HEK293T (cell line): ENCODE results near the gene PLEKHH1.

Experiments
- CTCF ChIA-PET: fragments of 350-600 bp; formaldehyde crosslinking; extraction: SDS; loops from one replicate; lab custom pipeline; 2021; ENCODE audit warnings: antibody characterized with exemption, inconsistent platforms; lab: Yijun Ruan, JAX
- POLR2A ChIA-PET: fragments of 350-600 bp; formaldehyde crosslinking; extraction: SDS; loops from one replicate; lab custom pipeline; 2020; ENCODE audit warnings: antibody characterized with exemption, inconsistent platforms; lab: Yijun Ruan, JAX
- DNase-seq: peaks from one replicate; pipeline ENCODE4 v3.0.0; 2012; ENCODE audit warnings: mixed read lengths; ENCODE audit errors: extremely low spot score
- ARNT ChIP-seq: fragments of 450-650 bp; IDR thresholded peaks from 2 replicates; pipeline ENCODE4 v1.6.1; 2017; ENCODE audit warnings: mild to moderate bottlenecking
- BHLHE40 ChIP-seq: fragments of 450-650 bp; IDR thresholded peaks from 2 replicates; pipeline ENCODE4 v1.6.1; 2016; ENCODE audit warnings: mild to moderate bottlenecking, moderate library complexity, borderline replicate concordance
- CTBP1 ChIP-seq: fragments of 450-650 bp; IDR thresholded peaks from 2 replicates; pipeline ENCODE4 v1.6.1; 2016; ENCODE audit warnings: borderline replicate concordance
- ELF4 ChIP-seq: fragments of 450-650 bp; IDR thresholded peaks from 2 replicates; pipeline ENCODE4 v1.6.1; 2017; ENCODE audit warnings: antibody characterized with exemption
- FOXA1 ChIP-seq: fragments of 450-650 bp; IDR thresholded peaks from 2 replicates; pipeline ENCODE4 v1.6.1; 2016; ENCODE audit warnings: mild to moderate bottlenecking
- FOXK2 ChIP-seq: fragments of 450-650 bp; IDR thresholded peaks from 2 replicates; pipeline ENCODE4 v1.6.1; 2016; ENCODE audit warnings: mild to moderate bottlenecking
- FOXM1 ChIP-seq: fragments of 450-650 bp; IDR thresholded peaks from 2 replicates; pipeline ENCODE4 v1.6.1; 2017; ENCODE audit warnings: mild to moderate bottlenecking, borderline replicate concordance
- HDGF ChIP-seq: fragments of 450-650 bp; IDR thresholded peaks from 2 replicates; pipeline ENCODE4 v1.6.1; 2017; ENCODE audit warnings: antibody characterized with exemption, borderline replicate concordance
- L3MBTL2 ChIP-seq: fragments of 450-650 bp; conservative IDR thresholded peaks from 2 replicates; pipeline ENCODE4 v1.6.1; 2016; ENCODE audit warnings: mild to moderate bottlenecking
- LEF1 ChIP-seq: fragments of 450-650 bp; IDR thresholded peaks from 2 replicates; pipeline ENCODE4 v1.6.1; 2017; ENCODE audit warnings: mild to moderate bottlenecking, borderline replicate concordance
- NFRKB ChIP-seq: fragments of 450-650 bp; IDR thresholded peaks from 2 replicates; pipeline ENCODE4 v1.6.1; 2016; ENCODE audit warnings: mild to moderate bottlenecking, moderate library complexity
- SP1 ChIP-seq: fragments of 450-650 bp; IDR thresholded peaks from 2 replicates; pipeline ENCODE4 v1.6.1; 2017
- SUZ12 ChIP-seq: fragments of 450-650 bp; IDR thresholded peaks from 2 replicates; pipeline ENCODE4 v1.6.1; 2016; ENCODE audit warnings: mild to moderate bottlenecking
- TARDBP ChIP-seq: fragments of 450-650 bp; IDR thresholded peaks from 2 replicates; pipeline ENCODE4 v1.6.1; 2016
- ZNF384 ChIP-seq: fragments of 450-650 bp; IDR thresholded peaks from 2 replicates; pipeline ENCODE4 v1.6.1; 2016
- TF ChIP-seq, protein P1 (sequence below): fragments of 450-650 bp; IDR thresholded peaks from 2 replicates; pipeline ENCODE4 v1.6.1; 2016

PLEKHH1 gene

DNA sequence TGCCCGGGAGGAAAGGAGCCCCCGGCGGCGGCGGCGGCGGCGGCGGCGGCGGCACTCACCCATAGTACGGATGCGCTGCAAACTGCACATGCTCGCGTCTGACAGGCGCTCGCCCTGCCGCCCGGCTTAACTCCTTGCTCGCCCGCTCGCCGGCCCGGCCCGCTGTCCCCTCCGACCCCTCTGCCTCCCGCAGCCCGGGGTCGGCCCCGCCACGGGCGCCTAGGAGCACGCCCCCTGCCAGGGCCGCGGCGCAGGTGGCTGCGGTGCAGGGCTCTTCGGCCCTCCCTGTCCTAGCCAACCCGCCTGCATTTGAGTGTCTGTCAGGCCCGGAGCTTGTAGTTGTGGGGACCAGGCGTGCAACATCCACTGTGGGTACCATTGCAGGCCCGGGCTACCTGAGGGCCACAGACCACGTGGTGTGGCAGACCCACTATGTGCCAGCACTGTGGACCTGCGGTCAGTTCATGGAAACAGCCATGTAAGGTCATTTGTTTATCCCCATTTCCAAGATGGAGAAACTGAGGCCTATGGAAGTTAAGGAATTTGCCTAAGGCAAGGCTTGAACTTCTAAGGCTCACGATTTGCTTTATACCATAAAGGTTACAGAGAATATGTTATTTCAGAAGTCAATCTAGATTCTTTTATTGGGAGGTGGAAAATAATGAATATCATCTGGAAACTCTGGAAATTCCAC is 17.6 kb upstream of the PLEKHH1 start:
- DNase-seq: peak; percentile 40
- POLR2A ChIA-PET: interaction anchor here (4.8 kb wide), 1 partner anchor 18 kb away, joined by 22 read pairs; the partner anchor contains the start of gene PLEKHH1
- CTCF ChIA-PET: interaction anchor here (1.3 to 2.2 kb wide), 3 partner anchors 12 to 16 kb away, joined by 4 to 15 read pairs (median 4); no protein-coding TSS in a partner anchor
- TF ChIP-seq SP1 (no peak), ZNF384 (no peak), LEF1 (no peak), ARNT (no peak), CTBP1 (no peak), FOXK2 (no peak), L3MBTL2 (no peak), ELF4 (no peak), TARDBP (no peak), FOXM1 (no peak), SUZ12 (no peak), FOXA1 (no peak), NFRKB (no peak), HDGF (no peak), BHLHE40 (no peak)
- TF ChIP-seq, protein P1, sequence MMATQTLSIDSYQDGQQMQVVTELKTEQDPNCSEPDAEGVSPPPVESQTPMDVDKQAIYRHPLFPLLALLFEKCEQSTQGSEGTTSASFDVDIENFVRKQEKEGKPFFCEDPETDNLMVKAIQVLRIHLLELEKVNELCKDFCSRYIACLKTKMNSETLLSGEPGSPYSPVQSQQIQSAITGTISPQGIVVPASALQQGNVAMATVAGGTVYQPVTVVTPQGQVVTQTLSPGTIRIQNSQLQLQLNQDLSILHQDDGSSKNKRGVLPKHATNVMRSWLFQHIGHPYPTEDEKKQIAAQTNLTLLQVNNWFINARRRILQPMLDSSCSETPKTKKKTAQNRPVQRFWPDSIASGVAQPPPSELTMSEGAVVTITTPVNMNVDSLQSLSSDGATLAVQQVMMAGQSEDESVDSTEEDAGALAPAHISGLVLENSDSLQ: no peak

DNA sequence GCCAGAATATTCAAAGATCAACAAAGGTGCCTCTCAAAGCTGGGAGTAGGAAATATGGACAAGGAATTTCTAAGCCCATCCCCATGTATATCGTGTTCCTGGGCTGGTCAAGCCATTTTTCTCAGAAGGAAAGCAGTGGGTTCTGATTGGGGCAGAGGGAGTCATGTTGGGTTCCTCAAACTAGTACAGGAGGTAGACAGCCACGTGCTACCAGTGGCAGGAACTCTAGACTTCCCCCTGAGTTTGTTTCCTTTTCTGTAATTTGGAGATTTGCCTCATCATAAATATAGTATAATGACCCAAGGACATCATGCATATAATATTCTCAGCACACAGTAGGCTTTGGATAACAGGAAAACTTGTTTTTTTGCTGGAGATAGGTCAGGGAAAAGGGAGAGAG is 16.4 kb upstream of the PLEKHH1 start:
- POLR2A ChIA-PET: interaction anchor here (1.0 to 1.8 kb wide), 2 partner anchors 10 to 17 kb away, joined by 3 to 4 read pairs; partner anchors contain the start of gene PLEKHH1
- DNase-seq: no peak
- TF ChIP-seq ARNT: no peak
- no peak for TF ChIP-seq LEF1
- TF ChIP-seq FOXA1: no peak
- TF ChIP-seq, protein P1: no peak
- CTCF ChIA-PET: interaction anchor here (0.6 to 1.3 kb wide), 3 partner anchors 11 to 153 kb away, joined by 3 to 5 read pairs (median 4); no protein-coding TSS in a partner anchor

DNA sequence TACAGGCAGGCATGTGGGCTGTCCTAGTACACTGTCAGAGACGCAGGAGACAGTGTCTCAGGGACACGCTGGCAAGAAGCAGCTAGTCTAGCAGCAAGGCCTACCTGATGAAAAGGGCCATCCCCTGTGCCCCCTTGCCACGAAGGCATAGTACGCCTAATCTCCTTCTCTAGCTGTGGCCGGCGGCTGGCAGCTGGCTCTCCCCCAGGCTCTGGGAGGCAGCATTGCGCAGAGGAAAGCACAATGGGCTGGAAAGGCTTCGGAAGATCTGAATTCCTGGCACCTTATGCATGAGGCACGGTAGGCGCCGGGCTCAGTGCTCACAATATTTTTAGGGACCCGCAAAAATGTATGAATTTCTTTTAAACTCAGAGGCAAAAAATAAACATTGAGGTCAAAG is 16.0 kb upstream of the PLEKHH1 start:
- CTCF ChIA-PET: interaction anchor here (0.6 to 1.0 kb wide), 2 partner anchors 54 to 69 kb away, joined by 3 to 5 read pairs; no protein-coding TSS in a partner anchor
- POLR2A ChIA-PET: interaction anchor here (1.0 to 1.8 kb wide), 2 partner anchors 10 to 16 kb away, joined by 3 to 4 read pairs; partner anchors contain the start of gene PLEKHH1
- TF ChIP-seq L3MBTL2 (no peak), NFRKB (no peak), SUZ12 (no peak), FOXM1 (no peak), LEF1 (no peak), BHLHE40 (no peak), ELF4 (no peak), ARNT (no peak), ZNF384 (no peak), TARDBP (no peak)
- no peak for DNase-seq

DNA sequence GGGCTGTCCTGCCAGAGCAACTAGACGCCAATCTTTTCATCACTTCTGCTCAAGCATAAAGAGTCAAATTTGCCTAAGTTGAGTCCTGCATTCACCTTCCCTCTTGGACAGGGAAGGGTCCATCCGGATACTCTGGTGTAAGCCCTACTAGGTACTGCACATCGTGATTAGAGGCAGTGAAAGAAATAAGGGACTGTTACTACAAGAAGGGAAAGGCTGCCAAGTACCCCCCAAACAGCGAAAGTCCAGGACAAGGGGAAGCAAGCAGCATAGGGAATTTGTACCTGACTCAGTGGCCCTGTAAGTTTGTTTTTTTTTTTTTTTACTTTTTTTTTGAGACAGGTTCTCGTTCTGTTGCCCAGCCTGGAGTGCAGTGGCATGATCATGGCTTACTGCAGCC is 13.7 kb upstream of the PLEKHH1 start:
- TF ChIP-seq SUZ12 (no peak), FOXK2 (no peak), FOXA1 (no peak), LEF1 (no peak), HDGF (no peak), FOXM1 (no peak), BHLHE40 (no peak), NFRKB (no peak), CTBP1 (no peak), SP1 (no peak), ARNT (no peak), L3MBTL2 (no peak), TARDBP (no peak), ZNF384 (no peak), ELF4 (no peak)
- TF ChIP-seq, protein P1: no peak
- CTCF ChIA-PET: no interaction called here
- POLR2A ChIA-PET: no interaction called here

DNA sequence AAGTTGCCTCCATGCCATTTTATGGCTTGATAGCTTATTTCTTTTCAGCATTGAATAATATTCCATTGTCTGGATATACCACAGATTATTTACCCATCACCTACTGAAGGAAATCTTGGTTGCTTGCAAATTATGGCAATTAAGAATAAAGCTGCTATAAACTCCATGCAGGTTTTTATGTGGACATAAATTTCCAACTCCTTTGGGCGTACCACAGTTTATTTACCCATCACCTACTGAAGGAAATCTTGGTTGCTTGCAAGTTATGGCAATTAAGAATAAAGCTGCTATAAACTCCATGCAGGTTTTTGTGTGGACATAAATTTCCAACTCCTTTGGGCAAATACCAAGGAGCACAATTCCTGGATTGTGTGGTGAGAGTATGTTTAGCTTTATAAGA is 12.6 kb upstream of the PLEKHH1 start:
- ChIA-PET POLR2A (no interaction called here), CTCF (interaction anchor here (1.3 kb wide), 1 partner anchor 93 kb away, joined by 5 read pairs; no protein-coding TSS in a partner anchor)
- DNase-seq: no peak
- no peak for TF ChIP-seq LEF1
- no peak for TF ChIP-seq TARDBP
- TF ChIP-seq FOXM1: no peak
- TF ChIP-seq SP1: no peak
- TF ChIP-seq SUZ12: no peak
- TF ChIP-seq ZNF384: no peak
- no peak for TF ChIP-seq BHLHE40
- TF ChIP-seq HDGF: no peak
- TF ChIP-seq FOXA1: no peak

More for the DNA sequence above, 13.7 kb upstream of the PLEKHH1 start:
- DNase-seq: no peak

DNA sequence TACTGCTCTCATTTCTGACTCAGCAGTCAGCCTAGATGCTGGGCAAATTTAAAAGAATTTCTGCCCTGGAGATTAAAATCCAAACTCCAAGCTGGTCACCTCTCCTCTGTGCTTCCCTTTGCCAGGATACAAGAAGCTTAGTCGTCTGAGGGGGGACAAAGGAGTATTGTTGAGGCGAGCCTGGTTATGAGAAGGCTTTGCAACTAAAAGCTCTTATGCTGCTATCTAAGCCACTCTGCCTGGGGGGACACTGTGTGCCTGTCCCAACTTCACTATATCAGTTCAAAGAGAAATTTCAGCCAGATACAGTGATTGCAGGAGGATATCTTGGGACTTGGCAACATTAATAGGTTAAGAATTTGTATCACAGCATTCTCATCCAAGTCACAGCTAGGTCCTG is 10.8 kb upstream of the PLEKHH1 start:
- TF ChIP-seq ELF4 (no peak), FOXK2 (no peak), CTBP1 (no peak), TARDBP (no peak), SP1 (no peak), HDGF (no peak), FOXA1 (no peak), NFRKB (no peak), SUZ12 (no peak), ZNF384 (no peak), ARNT (no peak), BHLHE40 (no peak), L3MBTL2 (no peak)
- TF ChIP-seq, protein P1: no peak
- ChIA-PET CTCF (no interaction called here), POLR2A (no interaction called here)
- DNase-seq: no peak
